ENCODE data around the gene TAS2R60. TPM values are rescaled to one million over a fixed set of nuclear protein-coding genes. Genes with fewer than 3 reads are reported as not detected.

The TAS2R60 gene
- total and polyA plus RNA-seq, 2 donors (not counting 3 experiments of a cell fraction or from before 2014, with no cell fraction given) = not detected

DNA sequence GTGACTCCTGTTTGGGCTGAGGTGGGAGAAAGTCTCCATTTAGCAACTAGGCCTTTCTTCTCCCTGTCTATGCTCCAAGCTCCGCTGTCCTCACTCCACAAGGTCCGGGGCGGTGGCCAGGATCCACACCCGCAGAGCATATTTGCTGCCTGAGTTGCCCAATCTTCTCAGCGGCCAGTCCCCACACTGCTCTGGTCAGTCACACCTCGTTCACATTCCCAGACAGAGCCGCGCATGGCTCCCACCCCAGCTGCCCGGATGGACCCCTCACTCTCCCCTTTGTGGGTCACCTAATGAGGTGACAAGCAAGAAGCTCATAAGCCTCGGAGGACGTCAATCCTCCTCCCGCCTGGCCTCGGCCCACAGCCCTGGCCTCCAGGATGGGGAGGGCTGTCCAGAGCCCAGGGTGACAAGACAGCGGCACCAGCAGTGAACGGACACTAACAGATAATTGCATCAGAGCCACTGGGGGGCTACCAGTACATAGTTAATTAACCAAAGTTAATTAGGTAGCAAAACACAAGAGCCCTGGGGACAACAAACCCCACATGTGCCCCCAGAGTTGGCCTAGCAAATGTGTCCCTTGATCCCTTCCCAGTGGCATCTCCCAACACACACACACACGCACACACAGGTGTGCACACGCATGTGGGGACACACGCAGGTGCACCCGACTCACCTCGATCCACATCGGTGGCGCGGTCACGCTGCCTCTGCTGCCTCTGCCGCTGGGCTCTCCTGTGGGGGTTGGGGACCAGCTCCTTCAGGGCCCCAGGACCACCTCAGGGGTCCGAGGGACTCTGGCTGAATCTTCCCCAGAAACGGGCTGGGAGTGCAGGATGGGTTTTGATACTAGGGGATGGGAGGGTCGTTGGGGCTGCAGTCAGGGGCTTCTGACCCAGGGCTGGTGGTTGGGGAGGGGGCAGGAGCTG lies 46.4 kb upstream of the TAS2R60 start:
- Histone ChIP-seq H3K4me1 (ENCODE audit: control insufficient read depth, extremely low read depth, insufficient read depth, low read length) (peaks cover 32% of the 10 kb centered on the region), H3K9me3 (replicated peaks; ENCODE audit: control insufficient read depth, insufficient read depth, low read length) (no peaks in the 10 kb centered on the region), H3K36me3 (ENCODE audit: control insufficient read depth in 2 of 2, extremely low read depth in 1 of 2, insufficient read depth in 2 of 2, low read length in 2 of 2) (peaks cover 0 to 1% of the 10 kb centered on the region in 2 experiments), H3K9ac (replicated peaks; ENCODE audit: extremely low read depth, insufficient read depth, low read length) (no peak overlapping the region), H4K20me1 (replicated peaks; ENCODE audit: control insufficient read depth, extremely low read depth, insufficient read depth, low read length) (no peaks in the 10 kb centered on the region), H3K9me1 (replicated peaks; ENCODE audit: control insufficient read depth, extremely low read depth, insufficient read depth, low read length) (no peaks in the 10 kb centered on the region), H3K79me2 (ENCODE audit: control insufficient read depth, insufficient read depth, low read length) (no peaks in the 10 kb centered on the region), H2AFZ (ENCODE audit: low read depth, low read length) (no peak overlapping the region), H3K4me3 (replicated peaks in 1 of 3; ENCODE audit: insufficient read depth in 1 of 3, low read depth in 1 of 3, low read length in 3 of 3) (no peak overlapping the region), H3K27me3 (ENCODE audit: control insufficient read depth in 2 of 2, insufficient read depth in 2 of 2, low read length in 2 of 2) (no peaks in the 10 kb centered on the region), H3K27ac (ENCODE audit: insufficient read depth, low read depth, low read length) (no peak overlapping the region), H3K4me2 (ENCODE audit: insufficient read depth, low read length) (no peak overlapping the region)
- DNase-seq (ENCODE audit: low read depth, low spot score) (no peak), FAIRE-seq (no peak)
- dilution Hi-C loops (cut with MboI; ENCODE audit: extremely low pct_ligation_motif_present, low sequenced_read_pairs) (loop anchor here (25.0 kb wide), 1 partner anchor 115 kb away; no protein-coding TSS in a partner anchor), intact Hi-C loops (cut with micrococcal nuclease) (no loop called here)
- POLR2A ChIA-PET = no interaction called here
- CTCF ChIA-PET = interaction anchor here (1.1 to 2.0 kb wide), 6 partner anchors 10 to 157 kb away, joined by 3 to 12 read pairs (median 4); no protein-coding TSS in a partner anchor
- TF ChIP-seq EZH2 (IDR thresholded peaks at IDR 0.05; ENCODE audit: borderline replicate concordance, low read depth, low read length, severe bottlenecking) (no peak), POLR2A (IDR thresholded peaks at IDR 0.05; ENCODE audit: low read depth, low read length) (no peak), FOS (IDR thresholded peaks at IDR 0.05; ENCODE audit: borderline replicate concordance, insufficient read depth, low read length) (no peak), POLR2AphosphoS5 (IDR thresholded peaks at IDR 0.05; ENCODE audit: insufficient read depth, low read depth, low read length) (no peak), MYC (IDR thresholded peaks at IDR 0.05; ENCODE audit: low read depth, low read length) (no peak), JUN (IDR thresholded peaks at IDR 0.05; ENCODE audit: borderline replicate concordance, insufficient read depth, insufficient read length, low read depth) (no peak), GATA2 (IDR thresholded peaks at IDR 0.05; ENCODE audit: insufficient read depth, insufficient read length, low read depth, low read length) (no peak)
- TF ChIP-seq, protein P1, sequence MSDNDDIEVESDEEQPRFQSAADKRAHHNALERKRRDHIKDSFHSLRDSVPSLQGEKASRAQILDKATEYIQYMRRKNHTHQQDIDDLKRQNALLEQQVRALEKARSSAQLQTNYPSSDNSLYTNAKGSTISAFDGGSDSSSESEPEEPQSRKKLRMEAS (IDR thresholded peaks at IDR 0.05; ENCODE audit: insufficient read depth, insufficient read length) = no peak
- TF ChIP-seq, protein P2, sequence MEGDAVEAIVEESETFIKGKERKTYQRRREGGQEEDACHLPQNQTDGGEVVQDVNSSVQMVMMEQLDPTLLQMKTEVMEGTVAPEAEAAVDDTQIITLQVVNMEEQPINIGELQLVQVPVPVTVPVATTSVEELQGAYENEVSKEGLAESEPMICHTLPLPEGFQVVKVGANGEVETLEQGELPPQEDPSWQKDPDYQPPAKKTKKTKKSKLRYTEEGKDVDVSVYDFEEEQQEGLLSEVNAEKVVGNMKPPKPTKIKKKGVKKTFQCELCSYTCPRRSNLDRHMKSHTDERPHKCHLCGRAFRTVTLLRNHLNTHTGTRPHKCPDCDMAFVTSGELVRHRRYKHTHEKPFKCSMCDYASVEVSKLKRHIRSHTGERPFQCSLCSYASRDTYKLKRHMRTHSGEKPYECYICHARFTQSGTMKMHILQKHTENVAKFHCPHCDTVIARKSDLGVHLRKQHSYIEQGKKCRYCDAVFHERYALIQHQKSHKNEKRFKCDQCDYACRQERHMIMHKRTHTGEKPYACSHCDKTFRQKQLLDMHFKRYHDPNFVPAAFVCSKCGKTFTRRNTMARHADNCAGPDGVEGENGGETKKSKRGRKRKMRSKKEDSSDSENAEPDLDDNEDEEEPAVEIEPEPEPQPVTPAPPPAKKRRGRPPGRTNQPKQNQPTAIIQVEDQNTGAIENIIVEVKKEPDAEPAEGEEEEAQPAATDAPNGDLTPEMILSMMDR (IDR thresholded peaks at IDR 0.05; ENCODE audit: extremely low read depth in 1 of 2, insufficient read depth in 1 of 2, low read depth in 1 of 2, low read length in 2 of 2) = no peak
- no TSS peak for BruUV-seq (replicated peaks)
